Skin of body (tissue), 2 donors: ENCODE measurements around the gene TP53. TPM values are rescaled to one million over a fixed set of nuclear protein-coding genes. Genes with fewer than 3 reads are reported as not detected.
A peak's percentile ranks its signal among the peaks of the same experiment; 100 is the strongest.
"Not testable (repeated sequence)": the region's sequence is repeated elsewhere in the genome, so short reads cannot be mapped to it uniquely, and the experiment has no call there.

Source experiments
- DNase-seq: peaks from one replicate; lab custom pipeline; 2025; lab: John Stamatoyannopoulos, UW
- total RNA-seq: library from RNA; depleted of rRNA; stranded (reverse); fragments of >200 nt; gene quantifications from one replicate; pipeline ENCODE4 v1.2.3, GENCODE V29; 2014

Gene TP53
- total RNA-seq, 1 donor from 2014 or later = 30.2 TPM

- DNase-seq = no peak
Measured at GRCh38 chr17:7632492-7632894, 54.8 kb downstream of the TP53 start.

GRCh38 chr17:7631398-7632380 lies 55.6 kb downstream of the TP53 start:
- no peak for DNase-seq

GRCh38 chr17:7629939-7630571 lies 57.2 kb downstream of the TP53 start, which contains the start of gene SHBG:
TSS of gene SHBG (plus strand) at chr17:7630135. CDS start at chr17:7630173, 38 bp downstream.
- no peak for DNase-seq

GRCh38 chr17:7627250-7628121 lies 59.8 kb downstream of the TP53 start, which contains the start of gene SAT2:
TSS of gene SAT2 (minus strand) at chr17:7627821. CDS start at chr17:7627635, 186 bp downstream.
- DNase-seq = peak; percentile 90

DNA sequence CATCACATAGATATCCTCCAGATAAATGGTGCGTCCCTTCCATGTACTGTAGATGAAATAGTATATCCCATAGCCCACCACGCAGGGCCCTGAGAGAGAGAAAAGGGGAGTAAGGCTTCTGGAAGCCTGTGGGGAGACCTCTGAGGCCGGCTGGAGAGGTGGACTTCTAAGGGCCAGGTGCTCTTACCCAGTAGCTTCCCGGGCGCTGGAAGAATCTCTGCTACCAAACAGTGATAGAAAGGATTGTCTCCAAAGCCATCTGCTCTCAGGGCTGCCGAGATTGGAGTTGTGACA lies 60.4 kb downstream of the TP53 start:
- DNase-seq = no peak

GRCh38 chr17:7626307-7626706 lies 61.0 kb downstream of the TP53 start:
- no peak for DNase-seq

- DNase-seq = not testable (repeated sequence)
Measured at GRCh38 chr17:7625749-7626148, 61.5 kb downstream of the TP53 start.

DNA sequence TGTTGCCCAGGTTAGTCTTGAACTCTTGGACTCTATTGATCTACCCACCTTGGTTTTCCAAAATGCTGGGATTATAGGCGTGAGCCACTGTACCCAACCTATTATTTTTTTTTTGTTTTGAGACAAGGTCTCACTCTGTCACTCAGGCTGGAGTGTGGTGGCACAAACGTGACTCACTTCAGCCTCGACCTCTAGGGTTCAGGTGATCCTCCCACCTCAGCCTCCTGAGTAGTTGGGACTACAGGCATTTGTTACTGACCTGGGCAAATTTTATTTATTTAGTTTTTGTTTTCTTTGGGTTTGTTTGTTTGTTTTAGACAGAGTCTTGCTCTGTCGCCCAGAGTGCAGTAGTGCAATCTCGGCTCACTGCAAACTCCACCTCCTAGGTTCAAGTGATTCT lies 63.6 kb downstream of the TP53 start:
- no peak for DNase-seq

DNA sequence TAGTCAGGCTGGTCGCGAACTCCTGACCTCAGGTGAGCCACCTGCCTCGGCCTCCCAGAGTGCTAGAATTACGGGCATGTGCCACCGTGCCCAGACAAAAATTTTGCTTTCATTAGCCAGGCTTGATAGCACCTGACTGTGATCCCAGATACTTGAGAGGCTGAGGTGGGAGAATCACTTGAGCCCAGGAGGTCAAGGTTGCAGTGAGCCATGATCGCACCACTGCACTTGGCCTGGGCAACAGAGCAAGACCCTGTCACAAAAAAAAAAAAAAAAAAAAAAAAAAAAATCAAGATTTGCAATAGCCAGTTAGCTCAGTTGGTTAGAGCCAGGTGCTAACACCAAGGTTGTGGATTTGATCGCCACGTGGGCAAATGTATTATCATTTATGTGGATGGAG lies 66.5 kb downstream of the TP53 start:
- no peak for DNase-seq

DNA sequence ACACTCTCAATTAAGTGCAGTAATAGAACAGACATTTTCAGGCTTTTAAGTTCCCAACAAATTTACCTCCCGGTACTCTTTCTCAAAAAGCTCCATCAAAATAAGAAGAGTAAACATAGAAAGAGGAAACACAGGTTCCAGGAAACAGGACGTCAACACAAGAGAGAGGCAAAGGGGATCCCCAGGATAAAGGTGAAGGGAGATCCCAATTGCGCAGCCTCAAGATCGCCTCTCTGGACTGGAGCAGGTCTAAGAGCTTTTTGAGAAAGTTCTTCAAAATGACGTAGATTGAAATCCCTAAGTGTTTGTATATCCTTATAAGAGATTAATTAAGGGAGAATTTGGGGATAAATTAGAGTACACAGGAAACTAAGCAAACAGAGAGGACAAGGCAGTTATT lies 68.7 kb downstream of the TP53 start:
- no peak for DNase-seq

Other genes with a start within 250 kb of the TP53 start
- gene FGF11, start 248.0 kb downstream of the TP53 start, total RNA-seq = 3.4 TPM
- 12.5 TPM for gene CHRNB1, start 242.4 kb downstream of the TP53 start, total RNA-seq
- 16.7 TPM for gene ZBTB4, start 207.9 kb downstream of the TP53 start, total RNA-seq
- not detected for gene SLC35G6, start 206.0 kb downstream of the TP53 start, total RNA-seq
- 73.0 TPM for gene POLR2A, start 203.1 kb downstream of the TP53 start, total RNA-seq
- 4.5 TPM for gene TNFSF12, start 138.4 kb downstream of the TP53 start, total RNA-seq
- 1.7 TPM for gene TNFSF13, start 128.7 kb downstream of the TP53 start, total RNA-seq
- 29.8 TPM for gene SENP3, start 125.6 kb downstream of the TP53 start, total RNA-seq
- gene CD68, start 107.9 kb downstream of the TP53 start, total RNA-seq = 9.2 TPM
- 30.7 TPM for gene MPDU1, start 103.6 kb downstream of the TP53 start, total RNA-seq
- 7.8 TPM for gene SOX15, start 97.4 kb downstream of the TP53 start, total RNA-seq
- gene FXR2, start 72.6 kb downstream of the TP53 start, total RNA-seq = 25.5 TPM
- gene SAT2, start 59.7 kb downstream of the TP53 start, total RNA-seq = 33.8 TPM
- 0.49 TPM for gene SHBG, start 57.4 kb downstream of the TP53 start, total RNA-seq
- 2.9 TPM for gene ATP1B2, start 36.6 kb downstream of the TP53 start, total RNA-seq
- 3.2 TPM for gene WRAP53, start 987 bp upstream of the TP53 start, total RNA-seq
- 3.9 TPM for gene EFNB3, start 17.7 kb upstream of the TP53 start, total RNA-seq
- 0.10 TPM for gene DNAH2, start 30.3 kb upstream of the TP53 start, total RNA-seq
- 30.6 TPM for gene KDM6B, start 146.7 kb upstream of the TP53 start, total RNA-seq
- 3.6 TPM for gene TMEM88, start 167.6 kb upstream of the TP53 start, total RNA-seq
- 39.9 TPM for gene NAA38, start 170.1 kb upstream of the TP53 start, total RNA-seq
- 7.7 TPM for gene CYB5D1, start 170.5 kb upstream of the TP53 start, total RNA-seq
- 111 TPM for gene CHD3, start 201.3 kb upstream of the TP53 start, total RNA-seq
- gene RNF227, start 228.8 kb upstream of the TP53 start, total RNA-seq = 9.3 TPM
- 2.2 TPM for gene KCNAB3, start 242.4 kb upstream of the TP53 start, total RNA-seq
- gene TRAPPC1, start 244.5 kb upstream of the TP53 start, total RNA-seq = 26.0 TPM
- 25.4 TPM for gene CNTROB, start 244.7 kb upstream of the TP53 start, total RNA-seq